ENCODE measurements around the gene ANKFY1. TPM values are rescaled to one million over a fixed set of nuclear protein-coding genes. Genes with fewer than 3 reads are reported as not detected.
A peak's percentile ranks its signal among the peaks of the same experiment; 100 is the strongest.

The ANKFY1 gene
- polyA plus RNA-seq, 3 donors, result 13.5 to 46.1 (median 21.7) TPM

- peaks cover 17% of the 10 kb centered on the region for H4K20me1 ChIP-seq (ENCODE audit: insufficient read depth, low read length)
- H3K9me3 Mint-ChIP-seq, result no peaks in the 10 kb centered on the region
- DNase-seq, result no peak
- no peaks in the 10 kb centered on the region for H3K9me3 ChIP-seq (replicated peaks in 1 of 2; ENCODE audit: control insufficient read depth in 1 of 2, insufficient read depth in 1 of 2, low read length in 2 of 2)
- peaks cover 12% of the 10 kb centered on the region for H3K4me1 Mint-ChIP-seq
- H3K79me2 ChIP-seq (ENCODE audit: insufficient read depth, low read length), result no peaks in the 10 kb centered on the region
- H3K36me3 ChIP-seq (replicated peaks in 1 of 2; ENCODE audit: control insufficient read depth in 1 of 2, insufficient read depth in 2 of 2, low read length in 2 of 2), result peaks cover 84 to 92% of the 10 kb centered on the region in 2 donors
- no peak overlapping the region for H3K4me3 ChIP-seq (replicated peaks in 1 of 3; ENCODE audit: low read depth in 2 of 3, low read length in 3 of 3)
- no peak overlapping the region for H3K4me3 Mint-ChIP-seq
- H2AFZ ChIP-seq (ENCODE audit: insufficient read depth, low read depth, low read length, poor library complexity, severe bottlenecking), result no peak overlapping the region
- TF ChIP-seq CTCF (IDR thresholded peaks at IDR 0.05), result no peak
- H3K36me3 Mint-ChIP-seq, result peaks cover 82 to 92% of the 10 kb centered on the region in 2 donors
- intact Hi-C loops (cut with micrococcal nuclease), result no loop called here
- no peaks in the 10 kb centered on the region for H3K27me3 ChIP-seq (ENCODE audit: control insufficient read depth in 2 of 2, insufficient read depth in 2 of 2, low read length in 2 of 2)
- no peak overlapping the region for H3K4me2 ChIP-seq (replicated peaks; ENCODE audit: extremely low read depth, low read length, poor library complexity, severe bottlenecking)
- no peak overlapping the region for H3K9ac ChIP-seq (ENCODE audit: insufficient read depth, low read length, poor library complexity, severe bottlenecking)
- WGBS (ENCODE audit: insufficient coverage), result 35% methylated on average over 5 of the region's 6 CpGs
- peaks cover 0 to 2% (median 0%) of the 10 kb centered on the region in 3 donors for H3K27me3 Mint-ChIP-seq (ENCODE audit: low read depth in 3 of 3)
- peaks cover 3 to 6% of the 10 kb centered on the region in 2 donors for H3K4me1 ChIP-seq (ENCODE audit: control insufficient read depth in 1 of 2, insufficient read depth in 2 of 2, low read length in 2 of 2)
- H3K27ac Mint-ChIP-seq, result peak overlapping the region in 2 of 7 donors; percentile 8 to 46
- H3K27ac ChIP-seq (ENCODE audit: low read depth in 1 of 2, low read length in 2 of 2), result no peak overlapping the region
Observed at GRCh38 chr17:4187076-4187475, 76.7 kb downstream of the ANKFY1 start.

- H4K20me1 ChIP-seq (ENCODE audit: insufficient read depth, low read length), result peaks cover 21% of the 10 kb centered on the region
- peaks cover 3 to 6% of the 10 kb centered on the region in 2 donors for H3K4me1 ChIP-seq (ENCODE audit: control insufficient read depth in 1 of 2, insufficient read depth in 2 of 2, low read length in 2 of 2)
- 68% methylated on average over 4 of the region's 8 CpGs for WGBS (ENCODE audit: insufficient coverage)
- no peaks in the 10 kb centered on the region for H3K27me3 ChIP-seq (ENCODE audit: control insufficient read depth in 2 of 2, insufficient read depth in 2 of 2, low read length in 2 of 2)
- Mint-ChIP-seq H3K4me3 (no peak overlapping the region), H3K4me1 (peaks cover 12% of the 10 kb centered on the region), H3K27ac (no peak overlapping the region), H3K9me3 (no peaks in the 10 kb centered on the region), H3K27me3 (ENCODE audit: low read depth in 3 of 3) (peaks cover 0 to 2% (median 0%) of the 10 kb centered on the region in 3 donors), H3K36me3 (peaks cover 89 to 98% of the 10 kb centered on the region in 2 donors)
- H3K9ac ChIP-seq (ENCODE audit: insufficient read depth, low read length, poor library complexity, severe bottlenecking), result no peak overlapping the region
- no peaks in the 10 kb centered on the region for H3K79me2 ChIP-seq (ENCODE audit: insufficient read depth, low read length)
- H3K27ac ChIP-seq (ENCODE audit: low read depth in 1 of 2, low read length in 2 of 2), result no peak overlapping the region
- H3K36me3 ChIP-seq (replicated peaks in 1 of 2; ENCODE audit: control insufficient read depth in 1 of 2, insufficient read depth in 2 of 2, low read length in 2 of 2), result peaks cover 90 to 99% of the 10 kb centered on the region in 2 donors
- intact Hi-C loops (cut with micrococcal nuclease), result no loop called here
- no peak overlapping the region for H3K4me3 ChIP-seq (replicated peaks in 1 of 3; ENCODE audit: low read depth in 2 of 3, low read length in 3 of 3)
- H3K9me3 ChIP-seq (replicated peaks in 1 of 2; ENCODE audit: control insufficient read depth in 1 of 2, insufficient read depth in 1 of 2, low read length in 2 of 2), result no peaks in the 10 kb centered on the region
- no peak overlapping the region for H3K4me2 ChIP-seq (replicated peaks; ENCODE audit: extremely low read depth, low read length, poor library complexity, severe bottlenecking)
- DNase-seq, result no peak
- no peak overlapping the region for H2AFZ ChIP-seq (ENCODE audit: insufficient read depth, low read depth, low read length, poor library complexity, severe bottlenecking)
- TF ChIP-seq CTCF (IDR thresholded peaks at IDR 0.05), result no peak
Observed at GRCh38 chr17:4186357-4186881, 77.4 kb downstream of the ANKFY1 start.
